ENCODE data around the gene NAA50. TPM values are rescaled to one million over a fixed set of nuclear protein-coding genes. Genes with fewer than 3 reads are reported as not detected.

NAA50 gene
- total and polyA plus RNA-seq, 2 donors (not counting 3 experiments of a cell fraction or from before 2014, with no cell fraction given): 53.1 to 160 TPM

GRCh38 chr3:113719758-113720157 lies 26.3 kb downstream of the NAA50 start:
- Histone ChIP-seq H4K20me1 (replicated peaks; ENCODE audit: control insufficient read depth, extremely low read depth, insufficient read depth, low read length) (peaks cover 2% of the 10 kb centered on the region), H3K79me2 (ENCODE audit: control insufficient read depth, insufficient read depth, low read length) (peaks cover 14% of the 10 kb centered on the region), H3K4me1 (ENCODE audit: control insufficient read depth, extremely low read depth, insufficient read depth, low read length) (no peaks in the 10 kb centered on the region), H3K36me3 (ENCODE audit: control insufficient read depth in 2 of 2, extremely low read depth in 1 of 2, insufficient read depth in 2 of 2, low read length in 2 of 2) (peaks cover 3 to 25% of the 10 kb centered on the region in 2 experiments), H3K9ac (replicated peaks; ENCODE audit: extremely low read depth, insufficient read depth, low read length) (no peak overlapping the region), H3K4me2 (ENCODE audit: insufficient read depth, low read length) (no peak overlapping the region), H3K9me3 (replicated peaks; ENCODE audit: control insufficient read depth, insufficient read depth, low read length) (no peaks in the 10 kb centered on the region), H2AFZ (ENCODE audit: low read depth, low read length) (no peak overlapping the region), H3K9me1 (replicated peaks; ENCODE audit: control insufficient read depth, extremely low read depth, insufficient read depth, low read length) (no peaks in the 10 kb centered on the region), H3K27ac (ENCODE audit: insufficient read depth, low read depth, low read length) (no peak overlapping the region), H3K4me3 (replicated peaks in 1 of 3; ENCODE audit: insufficient read depth in 1 of 3, low read depth in 1 of 3, low read length in 3 of 3) (no peak overlapping the region), H3K27me3 (ENCODE audit: control insufficient read depth in 2 of 2, insufficient read depth in 2 of 2, low read length in 2 of 2) (no peaks in the 10 kb centered on the region)
- BruUV-seq (replicated peaks): no TSS peak
- DNase-seq (ENCODE audit: low read depth, low spot score) (no peak), FAIRE-seq (no peak)
- ChIA-PET CTCF (interaction anchor here (1.2 kb wide), 1 partner anchor 17 kb away, joined by 6 read pairs; no protein-coding TSS in a partner anchor), POLR2A (no interaction called here)
- dilution Hi-C loops (cut with MboI; ENCODE audit: extremely low pct_ligation_motif_present, low sequenced_read_pairs): no loop called here
- no peak for TF ChIP-seq CTCF (IDR thresholded peaks at IDR 0.05; ENCODE audit: extremely low read depth in 1 of 2, insufficient read depth in 1 of 2, low read depth in 1 of 2, low read length in 2 of 2)
- no peak for TF ChIP-seq FOS (IDR thresholded peaks at IDR 0.05; ENCODE audit: borderline replicate concordance, insufficient read depth, low read length)
- intact Hi-C loops (cut with micrococcal nuclease): no loop called here

- H3K79me2 ChIP-seq (ENCODE audit: control insufficient read depth, insufficient read depth, low read length): peaks cover 10% of the 10 kb centered on the region
- TSS peak; percentile 8 for BruUV-seq (replicated peaks)
- POLR2A ChIA-PET: no interaction called here
- H3K4me1 ChIP-seq (ENCODE audit: control insufficient read depth, extremely low read depth, insufficient read depth, low read length): no peaks in the 10 kb centered on the region
- no peak overlapping the region for H2AFZ ChIP-seq (ENCODE audit: low read depth, low read length)
- H3K9me1 ChIP-seq (replicated peaks; ENCODE audit: control insufficient read depth, extremely low read depth, insufficient read depth, low read length): no peaks in the 10 kb centered on the region
- H4K20me1 ChIP-seq (replicated peaks; ENCODE audit: control insufficient read depth, extremely low read depth, insufficient read depth, low read length): peaks cover 2% of the 10 kb centered on the region
- H3K4me3 ChIP-seq (replicated peaks in 1 of 3; ENCODE audit: insufficient read depth in 1 of 3, low read depth in 1 of 3, low read length in 3 of 3): no peak overlapping the region
- H3K36me3 ChIP-seq (ENCODE audit: control insufficient read depth in 2 of 2, extremely low read depth in 1 of 2, insufficient read depth in 2 of 2, low read length in 2 of 2): peaks cover 3 to 25% of the 10 kb centered on the region in 2 experiments
- no peak for TF ChIP-seq CTCF (IDR thresholded peaks at IDR 0.05; ENCODE audit: extremely low read depth in 1 of 2, insufficient read depth in 1 of 2, low read depth in 1 of 2, low read length in 2 of 2)
- no peak for TF ChIP-seq POLR2AphosphoS5 (IDR thresholded peaks at IDR 0.05; ENCODE audit: insufficient read depth, low read depth, low read length)
- no peak for TF ChIP-seq MAX (IDR thresholded peaks at IDR 0.05; ENCODE audit: insufficient read depth, insufficient read length)
- TF ChIP-seq FOS (IDR thresholded peaks at IDR 0.05; ENCODE audit: borderline replicate concordance, insufficient read depth, low read length): no peak
- TF ChIP-seq JUN (IDR thresholded peaks at IDR 0.05; ENCODE audit: borderline replicate concordance, insufficient read depth, insufficient read length, low read depth): no peak
- TF ChIP-seq GATA2 (IDR thresholded peaks at IDR 0.05; ENCODE audit: insufficient read depth, insufficient read length, low read depth, low read length): no peak
- no peak for TF ChIP-seq POLR2A (IDR thresholded peaks at IDR 0.05; ENCODE audit: low read depth, low read length)
- no peak overlapping the region for H3K9ac ChIP-seq (replicated peaks; ENCODE audit: extremely low read depth, insufficient read depth, low read length)
- no peaks in the 10 kb centered on the region for H3K27me3 ChIP-seq (ENCODE audit: control insufficient read depth in 2 of 2, insufficient read depth in 2 of 2, low read length in 2 of 2)
- no peak overlapping the region for H3K4me2 ChIP-seq (ENCODE audit: insufficient read depth, low read length)
- intact Hi-C loops (cut with micrococcal nuclease): no loop called here
- no peaks in the 10 kb centered on the region for H3K9me3 ChIP-seq (replicated peaks; ENCODE audit: control insufficient read depth, insufficient read depth, low read length)
- H3K27ac ChIP-seq (ENCODE audit: insufficient read depth, low read depth, low read length): no peak overlapping the region
- DNase-seq (ENCODE audit: low read depth, low spot score) (no peak), FAIRE-seq (no peak)
- CTCF ChIA-PET: no interaction called here
- dilution Hi-C loops (cut with MboI; ENCODE audit: extremely low pct_ligation_motif_present, low sequenced_read_pairs): no loop called here
These were observed 26.8 kb downstream of the NAA50 start for GRCh38 chr3:113719294-113719693.
